ENCODE data around the gene TRIM24. TPM values are rescaled to one million over a fixed set of nuclear protein-coding genes. Genes with fewer than 3 reads are reported as not detected.

TRIM24 gene
- total and polyA plus RNA-seq, 10 of the 15 experiments (the other 5 are each of a cell fraction or from before 2014, with no cell fraction given), result 4.6 to 23.5 (median 13.6) TPM

DNA sequence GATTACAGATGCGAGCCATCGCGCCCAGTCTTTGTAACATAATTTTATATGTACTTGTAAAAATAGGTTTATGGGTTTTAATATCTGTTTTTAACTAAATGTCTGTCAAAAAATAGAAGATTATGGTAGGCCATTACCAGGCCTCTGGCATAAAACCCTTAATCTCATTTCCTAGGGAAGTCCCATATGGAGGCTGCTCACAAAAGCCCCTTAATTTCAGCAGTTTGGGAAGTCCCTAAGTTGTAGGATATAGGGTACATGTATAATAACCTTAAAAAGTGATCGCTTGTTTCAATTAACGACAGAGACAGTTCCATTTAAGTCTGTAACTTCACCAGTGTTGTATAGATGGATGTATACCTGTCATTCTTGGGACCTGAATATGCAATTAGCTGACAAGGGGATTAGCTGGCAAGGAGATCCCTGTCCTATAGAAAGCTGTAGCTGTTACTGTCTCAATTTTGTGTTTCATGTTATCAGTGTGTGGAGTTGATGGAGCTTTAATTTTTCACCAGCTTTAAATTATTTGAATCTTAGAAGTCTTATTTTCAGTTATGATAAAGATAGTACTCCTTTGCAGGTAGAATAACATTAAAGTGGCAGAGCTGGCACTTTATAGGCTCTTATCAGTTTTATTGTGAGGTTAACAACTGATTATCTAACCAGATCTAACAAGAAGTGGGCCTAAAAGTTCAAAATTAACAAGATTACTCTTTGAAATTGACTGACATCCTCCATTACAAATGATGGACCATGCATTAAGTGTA lies 10.5 kb downstream of the TRIM24 start:
- SMC1A ChIA-PET (ENCODE audit: uncharacterized antibody, unreplicated experiment), result interaction anchor here (0.5 to 7.3 kb wide), 4 partner anchors 10 to 44 kb away, joined by 3 to 67 read pairs (median 3); partner anchors contain the start of gene TRIM24
- in situ Hi-C loops (cut with MboI), result no loop called here
- no peaks in the 10 kb centered on the region; the same call in 2 of the 3 replicates for H3K9me3 ChIP-seq (replicated peaks; ENCODE audit: control insufficient read depth, insufficient read depth, low read length)
- RAD21 ChIA-PET (ENCODE audit: unreplicated experiment), result interaction anchor here (0.7 to 0.9 kb wide), 2 partner anchors 8 to 1544 kb away, joined by 3 to 4 read pairs; no protein-coding TSS in a partner anchor
- H3K4me2 ChIP-seq (ENCODE audit: control insufficient read depth, insufficient read depth), result no peak overlapping the region
- FAIRE-seq (no peak), ATAC-seq (peak; percentile 36), DNase-seq (ENCODE audit: low read depth, low spot score) (no peak)
- over 99% methylated on average over 5 of the region's 5 CpGs for WGBS (ENCODE audit: insufficient coverage, insufficient replicate concordance, low lambda C conversion rate, missing lambda C conversion rate)
- no peak overlapping the region for H3K27ac ChIP-seq (ENCODE audit: control insufficient read depth, insufficient read depth)
- CTCF ChIA-PET, result no interaction called here
- no peak overlapping the region for H3K4me3 ChIP-seq
- H3K4me1 ChIP-seq (ENCODE audit: control insufficient read depth, insufficient read depth, low read length), result 0 out of 2 replicates have a peak, but pooled peaks cover 4% of the 10 kb centered on the region
- H3K27me3 ChIP-seq (replicated peaks in 1 of 2; ENCODE audit: control insufficient read depth in 2 of 2, insufficient read depth in 2 of 2, low read length in 1 of 2), result no peaks in the 10 kb centered on the region
- H2AFZ ChIP-seq (ENCODE audit: control insufficient read depth, low read depth, low read length), result no peak overlapping the region; the same call in 1 of the 2 replicates
- 0 out of 4 replicates have a peak, but pooled peaks cover 0 to 2% of the 10 kb centered on the region in 2 experiments for H3K36me3 ChIP-seq (ENCODE audit: control insufficient read depth in 2 of 2, insufficient read depth in 2 of 2, low read length in 1 of 2)
- TF ChIP-seq SMAD1 (IDR thresholded peaks at IDR 0.05; ENCODE audit: low read depth, partially characterized antibody) (no peak), CHD1 (IDR thresholded peaks at IDR 0.05; ENCODE audit: low read depth, low read length) (no peak), SIX5 (IDR thresholded peaks at IDR 0.05; ENCODE audit: low read depth, low read length, severe bottlenecking) (no peak), KLF5 (IDR thresholded peaks at IDR 0.05; ENCODE audit: partially characterized antibody) (no peak), BACH1 (IDR thresholded peaks at IDR 0.05; ENCODE audit: borderline replicate concordance) (no peak), MEF2B (IDR thresholded peaks at IDR 0.05; ENCODE audit: partially characterized antibody, poor library complexity, severe bottlenecking) (no peak), RAD51 (IDR thresholded peaks at IDR 0.05) (no peak), POLR2AphosphoS2 (IDR thresholded peaks at IDR 0.05; ENCODE audit: low read depth, low read length) (no peak), HDAC2 (IDR thresholded peaks at IDR 0.05) (no peak), SREBF2 (IDR thresholded peaks at IDR 0.05; ENCODE audit: low read length) (no peak), ZSCAN29 (IDR thresholded peaks at IDR 0.05) (no peak), FOXK2 (IDR thresholded peaks at IDR 0.05) (no peak), ZNF622 (IDR thresholded peaks at IDR 0.05) (no peak), NR2F1 (conservative IDR thresholded peaks at IDR 0.05) (no peak), NR2C2 (IDR thresholded peaks at IDR 0.05; ENCODE audit: borderline replicate concordance, control insufficient read depth, insufficient read length, low read depth) (no peak), TCF12 (IDR thresholded peaks at IDR 0.05; ENCODE audit: low read depth, low read length) (no peak)
- TF ChIP-seq, protein P1, sequence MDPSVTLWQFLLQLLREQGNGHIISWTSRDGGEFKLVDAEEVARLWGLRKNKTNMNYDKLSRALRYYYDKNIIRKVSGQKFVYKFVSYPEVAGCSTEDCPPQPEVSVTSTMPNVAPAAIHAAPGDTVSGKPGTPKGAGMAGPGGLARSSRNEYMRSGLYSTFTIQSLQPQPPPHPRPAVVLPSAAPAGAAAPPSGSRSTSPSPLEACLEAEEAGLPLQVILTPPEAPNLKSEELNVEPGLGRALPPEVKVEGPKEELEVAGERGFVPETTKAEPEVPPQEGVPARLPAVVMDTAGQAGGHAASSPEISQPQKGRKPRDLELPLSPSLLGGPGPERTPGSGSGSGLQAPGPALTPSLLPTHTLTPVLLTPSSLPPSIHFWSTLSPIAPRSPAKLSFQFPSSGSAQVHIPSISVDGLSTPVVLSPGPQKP (IDR thresholded peaks at IDR 0.05; ENCODE audit: low read depth, low read length), result no peak
- TF ChIP-seq, protein P2, sequence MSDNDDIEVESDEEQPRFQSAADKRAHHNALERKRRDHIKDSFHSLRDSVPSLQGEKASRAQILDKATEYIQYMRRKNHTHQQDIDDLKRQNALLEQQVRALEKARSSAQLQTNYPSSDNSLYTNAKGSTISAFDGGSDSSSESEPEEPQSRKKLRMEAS (IDR thresholded peaks at IDR 0.05; ENCODE audit: low read depth, low read length), result no peak
- TF ChIP-seq, protein P3, sequence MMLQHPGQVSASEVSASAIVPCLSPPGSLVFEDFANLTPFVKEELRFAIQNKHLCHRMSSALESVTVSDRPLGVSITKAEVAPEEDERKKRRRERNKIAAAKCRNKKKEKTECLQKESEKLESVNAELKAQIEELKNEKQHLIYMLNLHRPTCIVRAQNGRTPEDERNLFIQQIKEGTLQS (IDR thresholded peaks at IDR 0.05; ENCODE audit: borderline replicate concordance, extremely low read depth, low read depth, low read length), result no peak
- BruUV-seq (replicated peaks), result no TSS peak
- intact Hi-C loops (cut with micrococcal nuclease; ENCODE audit: unreplicated experiment), result no loop called here
- peaks cover 57% of the 10 kb centered on the region for H3K79me2 ChIP-seq (ENCODE audit: control insufficient read depth, insufficient read depth, low read length)
- POLR2A ChIA-PET, result interaction anchor here (0.9 kb wide), 1 partner anchor 8 kb away, joined by 7 read pairs; no protein-coding TSS in a partner anchor
- H4K20me1 ChIP-seq (ENCODE audit: control insufficient read depth, insufficient read depth), result no peaks in the 10 kb centered on the region
- no peak overlapping the region for H3K9ac ChIP-seq (ENCODE audit: control insufficient read depth, insufficient read depth, low read length)

All from GM12878 (cell line).